SK-N-SH (cell line): ENCODE results near the gene SLC27A3. TPM values are rescaled to one million over a fixed set of nuclear protein-coding genes. Genes with fewer than 3 reads are reported as not detected.

Source experiments
- CTCF ChIA-PET: fragments of 300-600, 350-600 bp; formaldehyde crosslinking; extraction: SDS; loops from one replicate; lab custom pipeline; 2021; lab: Yijun Ruan, JAX
- POLR2A ChIA-PET: fragments of 350-600 bp; sonication (Branson Sonifier 250); formaldehyde crosslinking; extraction: SDS; loops from one replicate; lab custom pipeline; 2020; ENCODE audit warnings: antibody characterized with exemption, inconsistent platforms; lab: Yijun Ruan, JAX
- DNase-seq: peaks from one replicate; pipeline ENCODE4 v3.0.0; 2012
- H2AFZ ChIP-seq: fragments of 200-600 bp; sonication (generic); 2 replicates; pipeline ENCODE4 v1.8.1; 2016; ENCODE audit warnings: antibody characterized with exemption, mild to moderate bottlenecking, low read depth
- H3F3A ChIP-seq: fragments of 200-600 bp; sonication (generic); replicated peaks from 2 replicates; pipeline ENCODE3; 2016; ENCODE audit warnings: antibody characterized with exemption, mild to moderate bottlenecking; ENCODE audit not compliant: insufficient read depth
- H3K27ac ChIP-seq, 2 experiments: fragments of 200-500 bp in 1 of 2; fragments of 200-600 bp in 1 of 2; sonication (Bioruptor generic) in 1 of 2; sonication (generic), shearing (Covaris generic) in 1 of 2; 2 replicates each; pipeline versions ENCODE4 v1.5.1 to v1.6.1; 2014 to 2016; ENCODE audit warnings: low read depth in 2 of 2, inconsistent platforms in 1 of 2, low read length in 1 of 2, mild to moderate bottlenecking in 1 of 2, mixed read lengths in 1 of 2
- H3K27me3 ChIP-seq: fragments of 200-600 bp; sonication (generic), shearing (Covaris generic); 2 replicates; pipeline ENCODE4 v1.6.1; 2016; ENCODE audit warnings: mixed run types; ENCODE audit not compliant: insufficient read depth
- H3K36me3 ChIP-seq, 2 experiments: fragments of 200-500 bp in 1 of 2; fragments of 200-600 bp in 1 of 2; sonication (Bioruptor generic) in 1 of 2; sonication (generic) in 1 of 2; replicated peaks in 1 of 2; 2 replicates each; pipeline versions ENCODE3 to v1.5.1; 2014 to 2016; ENCODE audit warnings: low read length in 1 of 2, mild to moderate bottlenecking in 1 of 2; ENCODE audit not compliant: insufficient read depth in 2 of 2, control insufficient read depth in 1 of 2
- H3K4me1 ChIP-seq, 2 experiments: fragments of 200-500 bp in 1 of 2; fragments of 200-600 bp in 1 of 2; sonication (Bioruptor generic) in 1 of 2; sonication (generic), shearing (Covaris generic) in 1 of 2; 2 replicates each; pipeline versions ENCODE4 v1.5.1 to v1.6.1; 2014 to 2016; ENCODE audit warnings: low read depth in 1 of 2, low read length in 1 of 2, mixed run types in 1 of 2; ENCODE audit not compliant: insufficient read depth in 2 of 2, control insufficient read depth in 1 of 2
- H3K4me2 ChIP-seq: fragments of 200-600 bp; sonication (generic), shearing (Covaris generic); 2 replicates; pipeline ENCODE4 v1.6.1; 2017; ENCODE audit warnings: mixed run types
- H3K4me3 ChIP-seq, 2 experiments: fragments of 200-500 bp in 1 of 2; fragments of 200-600 bp in 1 of 2; sonication (Bioruptor generic) in 1 of 2; sonication (generic), shearing (Covaris generic) in 1 of 2; 2 replicates each; pipeline versions ENCODE4 v1.5.1 to v1.8.1; 2014 to 2016; ENCODE audit warnings: low read depth in 2 of 2, inconsistent platforms in 1 of 2, low read length in 1 of 2, mild to moderate bottlenecking in 1 of 2, mixed read lengths in 1 of 2, moderate library complexity in 1 of 2
- H3K79me2 ChIP-seq: fragments of 200-600 bp; sonication (generic); 2 replicates; pipeline ENCODE4 v1.8.1; 2017; ENCODE audit warnings: mild to moderate bottlenecking; ENCODE audit not compliant: insufficient read depth
- H3K9ac ChIP-seq: fragments of 200-600 bp; sonication (generic); 2 replicates; pipeline ENCODE4 v1.6.1; 2017; ENCODE audit warnings: mixed run types
- H3K9me2 ChIP-seq: fragments of 200-600 bp; sonication (generic); 2 replicates; pipeline ENCODE4 v1.6.1; 2017; ENCODE audit warnings: mixed run types
- H3K9me3 ChIP-seq: fragments of 200-600 bp; sonication (generic); 2 replicates; pipeline ENCODE4 v1.6.1; 2017; ENCODE audit warnings: mixed run types, mild to moderate bottlenecking, moderate library complexity
- H4K20me1 ChIP-seq: fragments of 200-600 bp; sonication (generic); 2 replicates; pipeline ENCODE4 v1.6.1; 2017; ENCODE audit warnings: mild to moderate bottlenecking, mixed run types; ENCODE audit not compliant: insufficient read depth
- CHD2 ChIP-seq: fragments of 150-350 bp; IDR thresholded peaks from 2 replicates; pipeline ENCODE4 v1.6.1; 2018; ENCODE audit warnings: low read length; ENCODE audit not compliant: partially characterized antibody
- EP300 ChIP-seq, 2 experiments: IDR thresholded peaks; 2 replicates each; pipeline versions ENCODE4 v1.4.0 to v1.6.1; 2012; ENCODE audit warnings: borderline replicate concordance in 1 of 2, low read depth in 1 of 2, low read length in 1 of 2
- EZH2phosphoT487 ChIP-seq: fragments of 200-600 bp; sonication (generic); IDR thresholded peaks from 2 replicates; pipeline ENCODE4 v1.6.1; 2017; ENCODE audit warnings: low read depth, mixed run types, mild to moderate bottlenecking, antibody characterized with exemption, moderate library complexity, borderline replicate concordance
- FOXJ3 ChIP-seq: sonication (generic); formaldehyde crosslinking; IDR thresholded peaks from 2 replicates; pipeline ENCODE4 v1.5.1; 2020; ENCODE audit warnings: mild to moderate bottlenecking, missing genetic modification reagents
- FOXM1 ChIP-seq: IDR thresholded peaks from 2 replicates; pipeline ENCODE4 v1.4.0; 2012; ENCODE audit warnings: low read depth, mild to moderate bottlenecking
- GATA2 ChIP-seq: sonication (generic); formaldehyde crosslinking; IDR thresholded peaks from 2 replicates; pipeline ENCODE4 v1.5.0; 2020; ENCODE audit warnings: mild to moderate bottlenecking, missing genetic modification reagents
- JUND ChIP-seq: IDR thresholded peaks from 2 replicates; pipeline ENCODE4 v1.4.0; 2012
- MEF2A ChIP-seq: IDR thresholded peaks from 2 replicates; pipeline ENCODE4 v1.4.0; 2012; ENCODE audit warnings: low read depth, borderline replicate concordance
- MXI1 ChIP-seq: IDR thresholded peaks from 2 replicates; pipeline ENCODE4 v1.6.1; 2012; ENCODE audit warnings: mild to moderate bottlenecking, low read depth, low read length, improper control_type of control experiment
- NRF1 ChIP-seq: IDR thresholded peaks from 2 replicates; pipeline ENCODE4 v1.6.1; 2012; ENCODE audit warnings: low read depth, mild to moderate bottlenecking, low read length
- POLR2AphosphoS5 ChIP-seq: IDR thresholded peaks from 2 replicates; pipeline ENCODE4 v1.6.1; 2012; ENCODE audit warnings: low read depth, low read length
- RAD21 ChIP-seq: IDR thresholded peaks from 2 replicates; pipeline ENCODE4 v1.6.1; 2012; ENCODE audit warnings: mild to moderate bottlenecking, low read length
- RCOR1 ChIP-seq: fragments of 150-350 bp; IDR thresholded peaks from 2 replicates; pipeline ENCODE4 v1.6.1; 2017; ENCODE audit warnings: antibody characterized with exemption, low read length
- RFX5 ChIP-seq: IDR thresholded peaks from 2 replicates; pipeline ENCODE4 v1.6.1; 2012; ENCODE audit warnings: mild to moderate bottlenecking, improper control_type of control experiment, low read length
- RXRA ChIP-seq: IDR thresholded peaks from 2 replicates; pipeline ENCODE4 v1.4.0; 2012; ENCODE audit warnings: low read depth, mild to moderate bottlenecking, borderline replicate concordance
- SIN3A ChIP-seq: IDR thresholded peaks from 2 replicates; pipeline ENCODE4 v1.6.1; 2012; ENCODE audit warnings: low read depth, mild to moderate bottlenecking, low read length, moderate library complexity, borderline replicate concordance
- TAF1 ChIP-seq: IDR thresholded peaks from 2 replicates; pipeline ENCODE4 v1.6.1; 2012; ENCODE audit warnings: low read depth, mild to moderate bottlenecking, low read length, moderate library complexity, borderline replicate concordance
- TCF12 ChIP-seq: IDR thresholded peaks from 2 replicates; pipeline ENCODE4 v1.4.0; 2012
- YY1 ChIP-seq: IDR thresholded peaks from 2 replicates; pipeline ENCODE4 v1.4.0; 2012; ENCODE audit warnings: low read depth, mild to moderate bottlenecking
- WGBS: methylation state at CpG from one replicate; pipeline ENCODE4 v1.1.6; 2017; ENCODE audit warnings: low lambda C conversion rate; 5-methylcytosine and 5-hydroxymethylcytosine counted together
- polyA plus RNA-seq, 3 experiments: library from polyadenylated mRNA; depleted of rRNA; stranded (reverse); fragments of >200 nt; gene quantifications; 2 replicates each; pipeline ENCODE4 v1.2.3, GENCODE V29; 2012
- TF ChIP-seq, protein P1 (sequence below): IDR thresholded peaks from 2 replicates; pipeline ENCODE4 v1.4.0; 2012; ENCODE audit warnings: low read depth
- TF ChIP-seq, protein P2 (sequence below): fragments of 150-350 bp; IDR thresholded peaks from 2 replicates; pipeline ENCODE4 v1.6.1; 2017; ENCODE audit warnings: antibody characterized with exemption, low read length, low read depth, borderline replicate concordance
- TF ChIP-seq, protein P3 (sequence below): IDR thresholded peaks from 2 replicates; pipeline ENCODE4; 2012
- TF ChIP-seq, protein P4 (sequence below): fragments of 150-350 bp; IDR thresholded peaks from 2 replicates; pipeline ENCODE4 v1.6.1; 2016; ENCODE audit warnings: mild to moderate bottlenecking, low read depth, low read length
- TF ChIP-seq, protein P5 (sequence below): fragments of 200-600 bp; sonication (generic); IDR thresholded peaks from 2 replicates; pipeline ENCODE4 v1.6.1; 2017; ENCODE audit warnings: antibody characterized with exemption, mild to moderate bottlenecking, moderate library complexity
- TF ChIP-seq, protein P6 (sequence below): IDR thresholded peaks from 2 replicates; pipeline ENCODE4 v1.4.0; 2012; ENCODE audit warnings: low read depth, borderline replicate concordance

The SLC27A3 gene
- polyA plus RNA-seq, 1 of the 3 experiments (the other 2 are of a cell fraction), result 9.0 TPM

DNA sequence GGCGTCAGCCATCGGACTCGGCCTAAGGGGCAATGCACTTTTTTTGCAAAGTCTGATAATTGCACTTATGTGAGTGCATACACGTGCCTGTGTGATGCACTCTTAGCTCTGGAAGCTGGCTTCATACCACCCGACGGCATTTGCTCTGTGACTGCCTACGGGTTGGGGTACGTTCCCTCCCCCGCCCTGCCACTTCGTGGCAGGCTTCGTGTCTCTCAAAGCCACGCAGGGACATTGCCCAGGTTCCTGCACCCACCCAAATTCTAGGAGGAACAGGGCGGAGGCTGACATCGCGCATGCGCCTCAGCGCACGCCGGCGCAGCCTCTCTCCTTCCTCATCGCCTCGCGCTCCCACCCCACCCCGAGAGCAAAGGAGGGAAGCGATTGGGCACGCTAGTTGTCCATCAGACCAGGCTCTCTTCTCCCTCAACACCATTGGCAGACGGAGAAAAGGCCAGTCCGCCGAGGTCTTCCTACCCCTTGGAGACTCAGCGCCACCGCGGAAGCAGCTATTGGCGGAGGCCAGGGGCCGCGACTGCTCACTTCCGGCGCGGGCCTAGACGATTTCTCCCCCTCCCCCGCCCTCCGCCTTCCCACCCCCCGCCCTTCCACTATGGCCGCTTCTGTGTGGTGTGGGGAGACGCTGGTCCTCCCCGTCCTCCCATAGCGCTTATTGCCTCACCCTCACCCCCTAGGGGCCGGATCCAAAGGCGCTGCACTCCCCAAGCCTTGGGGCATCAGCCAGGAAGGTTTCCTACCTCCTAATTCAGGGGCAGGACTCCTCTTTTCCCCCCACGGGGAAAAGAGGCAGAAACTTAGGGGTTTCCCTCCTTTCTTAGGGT lies 47.5 kb upstream of the SLC27A3 start, which contains the start of gene INTS3:
TSS of gene INTS3 (plus strand) at position 588 of the 842 bp plus-strand sequence. CDS start 585 bp downstream, outside the sequence.
- Histone ChIP-seq H2AFZ (peak within 1 kb of the TSS; percentile 96), H3K27me3 (no peaks in the 10 kb centered on the region), H3K79me2 (peaks cover 29% of the 10 kb centered on the region), H3K4me3 (peak within 1 kb of the TSS; percentile 72 to 97), H3F3A (peaks cover 6% of the 10 kb centered on the region), H3K9ac (peak within 1 kb of the TSS; percentile 97), H3K4me2 (peak within 1 kb of the TSS; percentile 99), H3K27ac (peak within 1 kb of the TSS; percentile 83 to 91), H3K4me1 (peaks cover 9 to 12% of the 10 kb centered on the region in 2 experiments; a peak in 2 of 4 replicates), H4K20me1 (no peaks in the 10 kb centered on the region), H3K9me3 (no peaks in the 10 kb centered on the region), H3K9me2 (no peaks in the 10 kb centered on the region), H3K36me3 (peaks cover 4 to 9% of the 10 kb centered on the region in 2 experiments)
- POLR2A ChIA-PET, result interaction anchor here (0.6 to 1.3 kb wide), 6 partner anchors 8 to 493 kb away, joined by 3 to 4 read pairs (median 4); partner anchors contain the start of genes CREB3L4, RPS27 and UBAP2L
- 2% methylated on average over 36 of the region's 49 CpGs for WGBS
- peak; percentile 97 for DNase-seq
- CTCF ChIA-PET, result interaction anchor here (1.0 to 8.6 kb wide), 4 partner anchors 12 to 49 kb away, joined by 3 to 56 read pairs (median 6); partner anchors contain the start of gene NPR1
- peak; percentile 83 for TF ChIP-seq YY1
- TF ChIP-seq RAD21, result no peak
- TF ChIP-seq, protein P1, sequence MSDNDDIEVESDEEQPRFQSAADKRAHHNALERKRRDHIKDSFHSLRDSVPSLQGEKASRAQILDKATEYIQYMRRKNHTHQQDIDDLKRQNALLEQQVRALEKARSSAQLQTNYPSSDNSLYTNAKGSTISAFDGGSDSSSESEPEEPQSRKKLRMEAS, result peak; percentile 94
- TF ChIP-seq TCF12, result no peak
- no peak for TF ChIP-seq EZH2phosphoT487
- TF ChIP-seq, protein P2, sequence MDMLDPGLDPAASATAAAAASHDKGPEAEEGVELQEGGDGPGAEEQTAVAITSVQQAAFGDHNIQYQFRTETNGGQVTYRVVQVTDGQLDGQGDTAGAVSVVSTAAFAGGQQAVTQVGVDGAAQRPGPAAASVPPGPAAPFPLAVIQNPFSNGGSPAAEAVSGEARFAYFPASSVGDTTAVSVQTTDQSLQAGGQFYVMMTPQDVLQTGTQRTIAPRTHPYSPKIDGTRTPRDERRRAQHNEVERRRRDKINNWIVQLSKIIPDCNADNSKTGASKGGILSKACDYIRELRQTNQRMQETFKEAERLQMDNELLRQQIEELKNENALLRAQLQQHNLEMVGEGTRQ, result no peak
- TF ChIP-seq, protein P3, sequence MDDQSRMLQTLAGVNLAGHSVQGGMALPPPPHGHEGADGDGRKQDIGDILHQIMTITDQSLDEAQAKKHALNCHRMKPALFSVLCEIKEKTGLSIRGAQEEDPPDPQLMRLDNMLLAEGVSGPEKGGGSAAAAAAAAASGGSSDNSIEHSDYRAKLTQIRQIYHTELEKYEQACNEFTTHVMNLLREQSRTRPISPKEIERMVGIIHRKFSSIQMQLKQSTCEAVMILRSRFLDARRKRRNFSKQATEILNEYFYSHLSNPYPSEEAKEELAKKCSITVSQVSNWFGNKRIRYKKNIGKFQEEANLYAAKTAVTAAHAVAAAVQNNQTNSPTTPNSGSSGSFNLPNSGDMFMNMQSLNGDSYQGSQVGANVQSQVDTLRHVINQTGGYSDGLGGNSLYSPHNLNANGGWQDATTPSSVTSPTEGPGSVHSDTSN, result peak; percentile 100
- peak in 1 of 2 experiments; percentile 44; a peak in 2 of 4 replicates for TF ChIP-seq EP300 (IDR thresholded peaks at IDR 0.05; ENCODE audit: borderline replicate concordance in 1 of 2, low read depth in 1 of 2, low read length in 1 of 2)
- peak; percentile 82 for TF ChIP-seq POLR2AphosphoS5
- no peak for TF ChIP-seq GATA2
- no peak for TF ChIP-seq RXRA
- TF ChIP-seq, protein P4, sequence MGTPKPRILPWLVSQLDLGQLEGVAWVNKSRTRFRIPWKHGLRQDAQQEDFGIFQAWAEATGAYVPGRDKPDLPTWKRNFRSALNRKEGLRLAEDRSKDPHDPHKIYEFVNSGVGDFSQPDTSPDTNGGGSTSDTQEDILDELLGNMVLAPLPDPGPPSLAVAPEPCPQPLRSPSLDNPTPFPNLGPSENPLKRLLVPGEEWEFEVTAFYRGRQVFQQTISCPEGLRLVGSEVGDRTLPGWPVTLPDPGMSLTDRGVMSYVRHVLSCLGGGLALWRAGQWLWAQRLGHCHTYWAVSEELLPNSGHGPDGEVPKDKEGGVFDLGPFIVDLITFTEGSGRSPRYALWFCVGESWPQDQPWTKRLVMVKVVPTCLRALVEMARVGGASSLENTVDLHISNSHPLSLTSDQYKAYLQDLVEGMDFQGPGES, result no peak
- TF ChIP-seq, protein P5, sequence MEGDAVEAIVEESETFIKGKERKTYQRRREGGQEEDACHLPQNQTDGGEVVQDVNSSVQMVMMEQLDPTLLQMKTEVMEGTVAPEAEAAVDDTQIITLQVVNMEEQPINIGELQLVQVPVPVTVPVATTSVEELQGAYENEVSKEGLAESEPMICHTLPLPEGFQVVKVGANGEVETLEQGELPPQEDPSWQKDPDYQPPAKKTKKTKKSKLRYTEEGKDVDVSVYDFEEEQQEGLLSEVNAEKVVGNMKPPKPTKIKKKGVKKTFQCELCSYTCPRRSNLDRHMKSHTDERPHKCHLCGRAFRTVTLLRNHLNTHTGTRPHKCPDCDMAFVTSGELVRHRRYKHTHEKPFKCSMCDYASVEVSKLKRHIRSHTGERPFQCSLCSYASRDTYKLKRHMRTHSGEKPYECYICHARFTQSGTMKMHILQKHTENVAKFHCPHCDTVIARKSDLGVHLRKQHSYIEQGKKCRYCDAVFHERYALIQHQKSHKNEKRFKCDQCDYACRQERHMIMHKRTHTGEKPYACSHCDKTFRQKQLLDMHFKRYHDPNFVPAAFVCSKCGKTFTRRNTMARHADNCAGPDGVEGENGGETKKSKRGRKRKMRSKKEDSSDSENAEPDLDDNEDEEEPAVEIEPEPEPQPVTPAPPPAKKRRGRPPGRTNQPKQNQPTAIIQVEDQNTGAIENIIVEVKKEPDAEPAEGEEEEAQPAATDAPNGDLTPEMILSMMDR, result peak; percentile 19; the same call in 1 of the 2 replicates
- TF ChIP-seq NRF1, result peak; percentile 91
- no peak for TF ChIP-seq CHD2
- TF ChIP-seq, protein P6, sequence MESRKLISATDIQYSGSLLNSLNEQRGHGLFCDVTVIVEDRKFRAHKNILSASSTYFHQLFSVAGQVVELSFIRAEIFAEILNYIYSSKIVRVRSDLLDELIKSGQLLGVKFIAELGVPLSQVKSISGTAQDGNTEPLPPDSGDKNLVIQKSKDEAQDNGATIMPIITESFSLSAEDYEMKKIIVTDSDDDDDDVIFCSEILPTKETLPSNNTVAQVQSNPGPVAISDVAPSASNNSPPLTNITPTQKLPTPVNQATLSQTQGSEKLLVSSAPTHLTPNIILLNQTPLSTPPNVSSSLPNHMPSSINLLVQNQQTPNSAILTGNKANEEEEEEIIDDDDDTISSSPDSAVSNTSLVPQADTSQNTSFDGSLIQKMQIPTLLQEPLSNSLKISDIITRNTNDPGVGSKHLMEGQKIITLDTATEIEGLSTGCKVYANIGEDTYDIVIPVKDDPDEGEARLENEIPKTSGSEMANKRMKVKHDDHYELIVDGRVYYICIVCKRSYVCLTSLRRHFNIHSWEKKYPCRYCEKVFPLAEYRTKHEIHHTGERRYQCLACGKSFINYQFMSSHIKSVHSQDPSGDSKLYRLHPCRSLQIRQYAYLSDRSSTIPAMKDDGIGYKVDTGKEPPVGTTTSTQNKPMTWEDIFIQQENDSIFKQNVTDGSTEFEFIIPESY, result no peak
- peak; percentile 88 for TF ChIP-seq TAF1
- no peak for TF ChIP-seq RCOR1
- no peak for TF ChIP-seq SIN3A
- TF ChIP-seq MXI1, result peak; percentile 80
- TF ChIP-seq RFX5, result peak; percentile 82
- no peak for TF ChIP-seq JUND
- no peak for TF ChIP-seq FOXM1
- no peak for TF ChIP-seq FOXJ3
- TF ChIP-seq MEF2A, result no peak
